ENCODE data around the gene CSNK1G1.
"Not testable (repeated sequence)": the region's sequence is repeated elsewhere in the genome, so short reads cannot be mapped to it uniquely, and the experiment has no call there.

The CSNK1G1 gene

GRCh38 chr15:64349375-64349774 lies 6.6 kb downstream of the CSNK1G1 start:
- DNase-seq (ENCODE audit: low read depth, low spot score): no peak

GRCh38 chr15:64348455-64348854 lies 7.5 kb downstream of the CSNK1G1 start:
- no peak for DNase-seq (ENCODE audit: low read depth, low spot score)

GRCh38 chr15:64346242-64346641 lies 9.7 kb downstream of the CSNK1G1 start:
- DNase-seq (ENCODE audit: low read depth, low spot score): not testable (repeated sequence)

- no peak for DNase-seq (ENCODE audit: low read depth, low spot score)
Observed at GRCh38 chr15:64344651-64345294, 11.2 kb downstream of the CSNK1G1 start.

GRCh38 chr15:64343841-64344240 lies 12.1 kb downstream of the CSNK1G1 start:
- no peak for DNase-seq (ENCODE audit: low read depth, low spot score)

- DNase-seq (ENCODE audit: low read depth, low spot score): no peak
Observed at GRCh38 chr15:64343222-64343621, 12.8 kb downstream of the CSNK1G1 start.

GRCh38 chr15:64341961-64342360 lies 14.0 kb downstream of the CSNK1G1 start:
- no peak for DNase-seq (ENCODE audit: low read depth, low spot score)

DNA sequence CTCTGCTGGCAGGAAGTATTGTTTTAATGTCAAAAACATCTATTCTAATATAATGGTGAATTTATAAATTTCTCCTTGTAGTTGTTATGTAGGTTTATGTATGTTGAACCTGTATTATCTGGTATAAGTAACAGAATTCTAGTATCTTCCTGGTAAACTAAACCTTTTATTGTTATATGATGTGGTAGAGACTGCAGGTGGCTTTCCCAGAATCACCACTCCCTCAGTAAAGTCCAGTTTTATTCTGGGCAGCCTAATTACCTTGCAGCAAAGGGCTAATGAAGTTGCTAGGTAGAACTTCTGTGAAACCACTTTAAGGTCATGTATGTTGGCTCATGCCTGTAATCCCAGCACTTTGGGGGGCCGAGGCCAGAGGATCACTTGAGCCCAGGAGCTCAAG lies 15.6 kb downstream of the CSNK1G1 start:
- no peak for DNase-seq (ENCODE audit: low read depth, low spot score)

DNA sequence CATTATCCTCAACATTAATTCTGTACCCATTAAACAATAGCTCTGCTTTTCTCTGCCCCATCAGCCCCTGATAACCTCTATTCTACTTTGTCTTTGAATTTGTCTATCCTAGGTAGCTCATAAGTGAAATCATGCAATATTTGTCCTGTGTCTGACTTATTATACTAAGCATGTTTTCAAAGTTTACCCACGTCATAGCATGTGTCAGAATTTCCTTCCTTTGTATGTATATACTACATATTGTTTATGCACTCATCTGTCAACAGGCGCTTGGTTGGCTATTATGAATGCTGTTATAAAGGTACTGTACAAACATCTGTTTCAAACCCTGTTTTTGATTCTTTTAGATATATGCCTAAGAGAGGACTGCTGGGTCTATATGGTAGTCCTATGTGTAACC lies 18.2 kb downstream of the CSNK1G1 start:
- DNase-seq (ENCODE audit: low read depth, low spot score): no peak

DNA sequence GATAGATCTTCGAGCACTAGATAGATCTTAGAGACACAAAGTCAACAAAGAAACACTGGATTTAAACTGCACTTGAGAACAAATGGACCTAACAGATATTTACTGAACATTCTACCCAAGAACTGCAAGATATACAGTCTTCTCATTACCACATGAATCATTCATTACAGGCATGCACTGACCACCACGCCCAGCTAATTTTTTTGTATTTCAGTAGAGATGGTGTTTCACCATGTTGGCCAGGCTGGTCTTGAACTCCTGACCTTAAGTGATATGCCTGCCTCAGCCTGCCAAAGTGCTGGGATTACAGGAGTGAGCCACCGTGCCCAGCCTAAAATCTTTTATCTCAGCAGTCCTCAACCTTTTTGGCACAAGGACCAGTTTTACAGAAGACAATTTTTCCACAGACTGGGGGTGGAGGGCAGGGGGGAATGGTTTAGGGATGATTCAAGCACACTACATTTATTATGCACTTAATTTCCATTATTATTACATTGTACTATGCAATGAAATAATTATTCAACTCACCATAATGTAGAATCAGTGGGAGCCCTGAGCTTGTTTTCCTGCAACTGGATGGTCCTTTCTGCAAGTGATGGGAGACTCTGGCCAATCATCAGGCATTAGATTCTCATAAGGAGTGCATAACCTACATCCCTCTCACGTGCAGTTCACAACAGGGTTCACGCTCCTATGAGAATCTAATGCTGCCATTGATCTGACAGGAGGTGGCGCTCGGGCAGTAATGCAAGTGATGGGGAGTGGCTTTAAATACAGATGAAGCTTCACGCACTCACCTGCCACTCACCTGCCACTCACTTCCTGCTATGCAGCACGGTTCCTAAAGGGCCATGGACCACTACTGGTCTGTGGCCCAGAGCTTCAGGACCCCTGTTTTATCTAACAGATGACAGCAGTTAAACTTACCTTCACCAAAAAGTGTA lies 21.7 kb downstream of the CSNK1G1 start:
- no peak for DNase-seq (ENCODE audit: low read depth, low spot score)

- no peak for DNase-seq (ENCODE audit: low read depth, low spot score)
Observed at GRCh38 chr15:64333516-64333915, 22.5 kb downstream of the CSNK1G1 start.

DNA sequence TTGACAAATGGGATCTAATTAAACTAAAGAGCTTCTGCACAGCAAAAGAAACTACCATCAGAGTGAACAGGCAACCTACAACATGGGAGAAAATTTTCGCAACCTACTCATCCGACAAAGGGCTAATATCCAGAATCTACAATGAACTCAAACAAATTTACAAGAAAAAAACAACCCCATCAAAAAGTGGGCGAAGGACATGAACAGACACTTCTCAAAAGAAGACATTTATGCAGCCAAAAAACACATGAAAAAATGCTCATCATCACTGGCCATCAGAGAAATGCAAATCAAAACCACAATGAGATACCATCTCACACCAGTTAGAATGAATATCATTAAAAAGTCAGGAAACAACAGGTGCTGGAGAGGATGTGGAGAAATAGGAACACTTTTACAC lies 24.3 kb downstream of the CSNK1G1 start:
- DNase-seq (ENCODE audit: low read depth, low spot score): not testable (repeated sequence)

- DNase-seq (ENCODE audit: low read depth, low spot score): not testable (repeated sequence)
Observed at GRCh38 chr15:64326975-64327374, 29.0 kb downstream of the CSNK1G1 start.

DNA sequence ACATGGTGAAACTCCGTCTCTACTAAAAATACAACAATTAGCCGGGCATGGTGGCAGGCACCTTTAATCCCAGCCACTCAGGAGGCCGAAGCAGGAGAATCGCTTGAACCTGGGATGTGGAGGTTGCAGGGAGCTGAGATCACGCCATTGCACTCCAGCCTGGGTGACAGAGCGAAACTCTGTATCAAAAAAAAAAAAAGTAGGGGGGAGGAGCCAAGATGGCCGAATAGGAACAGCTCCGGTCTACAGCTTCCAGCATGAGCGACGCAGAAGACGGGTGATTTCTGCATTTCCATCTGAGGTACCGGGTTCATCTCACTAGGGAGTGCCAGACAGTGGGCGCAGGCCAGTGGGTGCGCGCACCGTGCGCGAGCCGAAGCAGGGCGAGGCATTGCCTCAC lies 29.5 kb downstream of the CSNK1G1 start:
- not testable (repeated sequence) for DNase-seq (ENCODE audit: low read depth, low spot score)

DNA sequence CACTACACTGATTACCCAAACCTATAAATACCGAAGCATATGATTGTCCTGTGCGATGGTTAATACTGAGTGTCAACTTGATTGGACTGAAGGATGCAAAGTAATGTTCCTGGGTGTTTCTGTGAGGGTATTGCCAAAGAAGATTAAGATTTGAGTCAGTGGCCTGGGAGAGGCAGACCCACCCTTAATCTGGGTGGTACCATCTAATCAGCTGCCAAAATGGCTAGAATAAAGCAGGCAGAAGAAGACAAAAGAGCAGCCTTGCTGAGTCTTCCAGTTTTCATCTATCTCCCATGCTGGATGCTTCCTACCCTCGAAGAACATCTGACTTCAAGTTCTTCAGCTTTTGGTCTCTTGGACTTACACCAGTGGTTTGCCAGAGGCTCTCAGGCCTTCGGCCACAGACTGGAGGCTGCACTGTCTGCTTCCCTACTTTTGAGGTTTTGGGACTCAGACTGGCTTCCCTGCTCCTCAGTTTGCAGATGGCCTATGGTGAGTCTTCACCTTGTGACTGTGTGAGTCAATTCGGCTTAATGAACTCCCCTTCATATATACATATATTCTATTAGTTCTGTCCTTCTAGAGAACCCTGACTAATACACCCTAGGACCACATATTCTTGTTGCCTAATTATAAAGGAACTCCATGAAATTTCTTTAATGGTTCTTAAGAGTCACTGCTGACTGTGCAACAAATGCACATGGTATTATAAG lies 31.7 kb downstream of the CSNK1G1 start:
- DNase-seq (ENCODE audit: low read depth, low spot score): no peak

GRCh38 chr15:64315216-64315615 lies 40.8 kb downstream of the CSNK1G1 start:
- no peak for DNase-seq (ENCODE audit: low read depth, low spot score)

DNA sequence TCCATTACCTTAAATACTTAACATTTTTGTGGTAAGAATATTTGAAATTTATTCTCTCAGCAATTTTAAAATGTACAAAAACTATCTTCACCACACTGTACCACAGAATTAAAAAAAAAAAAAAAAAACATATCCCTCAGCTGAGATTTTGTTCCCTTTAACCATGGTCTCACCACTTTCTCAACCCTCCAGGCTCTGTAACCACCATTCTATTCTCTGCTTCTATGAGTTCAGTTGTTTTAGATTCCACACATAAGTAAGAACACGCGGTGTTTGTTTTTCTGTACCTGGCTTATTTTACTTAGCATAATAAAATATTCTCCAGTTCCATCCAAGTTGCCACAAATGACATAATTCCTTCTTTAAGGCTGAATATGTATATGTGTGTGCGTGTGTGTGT lies 41.5 kb downstream of the CSNK1G1 start:
- DNase-seq (ENCODE audit: low read depth, low spot score): no peak

DNA sequence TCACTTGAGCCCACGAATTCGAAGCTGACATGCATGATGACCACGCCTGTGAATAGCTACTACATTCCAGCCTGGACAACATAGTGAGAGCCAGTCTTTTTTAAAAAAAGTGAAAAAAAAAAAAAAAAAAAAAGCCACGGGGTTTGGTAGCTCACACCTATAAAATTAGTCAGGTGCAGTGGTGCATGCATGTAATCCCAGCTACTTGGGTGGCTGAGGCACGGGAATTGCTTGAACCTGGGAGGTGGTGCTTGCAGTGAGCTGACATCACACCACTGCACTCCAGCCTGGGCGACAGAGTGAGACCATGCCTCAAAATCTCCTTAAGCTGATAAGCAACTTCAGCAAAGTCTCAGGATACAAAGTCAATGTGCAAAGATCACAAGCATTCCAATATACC lies 44.4 kb downstream of the CSNK1G1 start:
- no peak for DNase-seq (ENCODE audit: low read depth, low spot score)

GRCh38 chr15:64310036-64310435 lies 45.9 kb downstream of the CSNK1G1 start:
- DNase-seq (ENCODE audit: low read depth, low spot score): no peak

DNA sequence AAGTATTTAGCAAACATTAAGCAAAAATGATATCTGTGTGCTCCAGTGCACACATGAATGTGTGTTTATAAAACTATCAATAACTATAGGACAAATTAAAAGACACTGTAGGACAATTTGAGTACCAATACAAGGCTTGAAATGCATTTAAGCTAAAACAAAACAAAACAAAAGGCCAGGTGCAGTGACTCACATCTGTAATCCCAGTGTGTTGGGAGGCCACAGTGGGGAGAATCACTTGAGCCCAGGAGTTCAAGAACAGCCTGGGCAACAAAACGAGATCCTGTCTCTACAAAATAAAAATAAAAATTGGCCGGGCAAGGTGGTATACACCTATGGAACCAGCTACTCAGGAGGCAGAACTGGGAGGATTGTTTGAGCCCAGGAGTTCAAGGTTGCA lies 50.7 kb downstream of the CSNK1G1 start:
- no peak for DNase-seq (ENCODE audit: low read depth, low spot score)

DNA sequence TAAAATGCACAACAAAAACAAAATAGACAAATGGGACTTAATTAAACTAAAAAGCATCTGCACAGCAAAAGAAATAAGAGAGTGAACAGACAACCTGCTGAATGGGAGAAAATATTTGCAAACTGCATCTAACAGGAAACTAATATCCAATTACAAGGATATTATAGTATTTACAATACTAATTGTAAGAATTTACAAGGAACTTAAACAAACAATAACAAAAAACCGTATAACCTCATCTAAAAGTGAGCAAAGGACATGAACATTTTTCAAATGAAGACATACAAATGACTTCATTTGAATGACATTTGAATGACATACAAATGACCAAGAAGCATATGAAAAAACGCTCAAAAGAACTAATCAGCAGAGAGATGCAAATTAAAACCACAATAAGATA lies 66.4 kb downstream of the CSNK1G1 start:
- DNase-seq (ENCODE audit: low read depth, low spot score): no peak

DNA sequence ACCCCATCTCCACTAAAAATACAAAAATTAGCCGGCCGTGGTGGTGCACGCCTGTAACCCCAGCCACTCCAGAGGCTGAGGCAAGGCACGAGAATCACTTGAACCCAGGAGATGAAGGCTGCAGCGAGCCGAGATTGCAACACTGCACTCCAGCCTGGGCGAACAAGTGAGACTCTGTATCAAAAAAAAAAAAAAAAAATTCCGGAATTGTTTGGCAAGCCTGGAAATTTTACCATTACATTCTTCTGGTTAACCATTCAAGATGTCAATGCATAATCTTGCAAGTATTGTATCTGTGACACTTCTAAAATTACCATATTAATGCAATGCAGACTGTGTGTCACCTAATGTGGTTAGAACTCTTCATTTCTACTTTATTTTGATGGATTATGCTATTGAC lies 67.0 kb downstream of the CSNK1G1 start:
- DNase-seq (ENCODE audit: low read depth, low spot score): no peak
